ENCODE results near the gene HHIP.

Gene HHIP

DNA sequence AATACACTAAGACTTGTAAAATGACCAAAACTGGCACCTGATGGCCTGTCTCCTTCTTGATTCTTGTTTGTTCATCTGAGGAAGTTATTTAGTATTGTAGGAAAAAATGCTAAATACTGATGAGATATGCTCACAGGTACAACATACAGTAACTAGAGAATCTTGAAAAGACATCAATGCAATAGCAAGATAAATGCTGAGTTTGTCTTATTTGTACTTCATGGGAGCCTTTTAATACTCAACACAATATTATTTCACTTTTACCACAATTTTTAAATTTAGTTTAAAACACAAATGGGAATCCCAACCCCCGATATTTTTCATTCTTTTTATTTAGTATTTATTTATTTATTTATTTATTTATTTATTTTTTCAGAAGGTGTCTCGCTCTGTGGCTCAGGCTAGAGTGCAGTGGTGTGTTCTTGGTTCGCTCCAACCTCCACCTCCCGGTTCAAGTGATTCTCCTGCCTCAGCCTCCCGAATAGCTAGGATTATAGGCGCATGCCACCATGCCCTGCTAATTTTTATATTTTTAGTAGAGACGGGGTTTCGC, 12.1 kb downstream of the HHIP start:
- no peak for DNase-seq

DNA sequence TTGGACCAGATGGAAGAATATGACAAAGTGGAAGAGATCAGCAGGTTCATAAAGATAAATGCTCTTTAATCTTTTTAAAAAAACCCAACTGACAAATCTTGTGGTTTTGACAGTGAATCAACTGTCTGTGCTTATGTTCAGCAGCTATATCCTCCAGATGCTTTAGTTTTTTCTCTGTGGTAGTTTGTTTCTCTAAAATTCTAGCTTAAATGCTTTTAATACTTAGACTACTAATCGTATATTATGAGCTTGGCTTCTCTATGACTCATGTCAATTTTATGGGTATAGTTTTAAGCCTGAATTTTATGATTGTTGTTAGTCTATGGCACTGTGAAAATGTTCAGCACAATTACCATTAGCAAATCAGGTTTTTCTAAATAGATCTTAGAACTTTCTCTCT, 12.9 kb downstream of the HHIP start:
- DNase-seq, result no peak

DNA sequence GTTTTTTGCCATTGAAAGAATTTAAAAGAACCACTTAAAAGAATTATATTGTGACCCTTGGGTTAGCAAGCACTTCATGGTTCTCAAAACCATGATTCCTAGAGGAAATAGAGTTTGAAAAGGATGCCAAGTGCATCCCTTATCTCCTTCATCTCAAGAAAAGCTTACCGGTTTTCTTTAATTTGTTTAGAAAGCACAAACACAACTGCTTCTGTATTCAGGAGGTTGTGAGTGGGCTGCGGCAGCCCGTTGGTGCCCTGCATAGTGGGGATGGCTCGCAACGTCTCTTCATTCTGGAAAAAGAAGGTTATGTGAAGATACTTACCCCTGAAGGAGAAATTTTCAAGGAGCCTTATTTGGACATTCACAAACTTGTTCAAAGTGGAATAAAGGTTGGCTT, 13.5 kb downstream of the HHIP start:
- DNase-seq, result no peak

DNA sequence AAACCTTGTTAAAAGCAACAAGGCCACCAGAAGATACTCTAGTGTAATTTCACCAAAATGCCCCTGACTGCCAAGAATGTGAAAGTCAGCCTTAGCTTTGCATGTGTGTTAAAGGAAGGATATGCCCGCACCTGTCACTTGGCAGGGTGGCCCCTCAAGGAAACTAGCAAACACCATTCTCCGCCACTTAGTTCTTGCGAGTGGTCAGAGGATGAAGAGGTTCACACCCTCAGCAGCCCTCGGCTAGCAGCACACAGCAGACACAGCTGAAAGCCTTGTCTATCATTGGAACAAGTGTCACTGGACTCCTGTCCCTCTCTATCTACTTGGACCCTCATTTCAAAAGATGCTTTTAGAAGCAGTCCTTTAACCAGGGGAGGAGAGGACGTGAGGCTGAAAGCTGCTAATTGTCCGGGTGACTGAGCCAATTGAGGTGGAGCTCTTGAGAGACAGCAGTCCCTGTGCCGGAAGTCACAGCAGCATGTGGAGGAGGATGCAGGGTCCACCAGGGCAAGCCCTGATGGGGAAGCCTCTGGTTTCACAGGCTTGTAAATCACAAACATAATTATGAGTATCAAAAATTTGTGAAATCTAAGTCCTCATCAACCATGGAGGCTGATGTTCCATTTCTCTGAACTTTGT, 18.0 kb downstream of the HHIP start:
- DNase-seq, result no peak

DNA sequence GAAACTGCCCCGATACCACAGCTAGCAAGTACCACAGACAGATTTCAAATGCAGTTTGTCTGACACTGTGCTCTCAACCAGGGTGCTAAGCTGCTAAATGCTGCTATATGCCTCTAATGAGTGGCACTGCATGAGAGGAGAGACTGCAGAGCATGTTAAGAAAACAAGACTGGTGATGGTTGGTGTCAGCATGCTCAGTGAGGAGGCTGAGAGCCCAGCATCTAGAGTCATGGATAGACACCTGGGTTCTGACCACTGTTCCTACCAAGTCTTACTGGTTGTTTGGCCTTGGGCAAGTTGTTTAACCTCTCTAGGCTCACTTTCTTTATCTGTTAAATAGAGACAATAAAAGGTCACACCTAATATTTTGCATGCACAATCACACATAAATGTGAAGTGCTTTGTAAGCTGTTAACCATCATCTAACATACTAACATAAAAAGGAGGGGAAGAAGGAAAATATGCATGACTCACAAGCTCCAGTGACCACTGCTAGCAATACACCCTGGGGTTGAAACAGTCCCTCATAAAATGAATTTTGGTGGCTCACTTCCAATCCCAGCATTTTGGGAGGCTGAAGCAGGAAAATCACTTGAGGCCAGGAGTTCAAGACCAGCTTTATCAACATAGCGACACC, 20.7 kb downstream of the HHIP start:
- DNase-seq, result no peak

DNA sequence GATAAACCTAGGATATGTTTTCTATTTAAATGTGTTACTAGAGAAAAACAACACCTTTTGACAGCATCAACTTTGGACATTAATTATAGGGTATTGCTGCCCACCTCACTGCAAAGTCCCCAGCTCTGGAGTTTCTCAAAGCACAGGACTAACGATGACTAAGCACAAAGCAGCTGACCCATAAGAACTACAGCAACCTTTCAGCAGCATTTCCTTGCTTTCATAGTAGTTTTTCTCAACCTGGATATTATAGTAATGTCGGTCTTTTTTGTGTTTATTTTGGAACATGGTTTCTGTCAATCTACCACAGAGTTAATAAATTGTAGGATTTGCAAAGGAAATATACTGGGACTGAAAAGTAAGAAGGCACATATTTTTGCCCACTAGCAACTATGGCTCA, 21.5 kb downstream of the HHIP start:
- DNase-seq, result no peak

DNA sequence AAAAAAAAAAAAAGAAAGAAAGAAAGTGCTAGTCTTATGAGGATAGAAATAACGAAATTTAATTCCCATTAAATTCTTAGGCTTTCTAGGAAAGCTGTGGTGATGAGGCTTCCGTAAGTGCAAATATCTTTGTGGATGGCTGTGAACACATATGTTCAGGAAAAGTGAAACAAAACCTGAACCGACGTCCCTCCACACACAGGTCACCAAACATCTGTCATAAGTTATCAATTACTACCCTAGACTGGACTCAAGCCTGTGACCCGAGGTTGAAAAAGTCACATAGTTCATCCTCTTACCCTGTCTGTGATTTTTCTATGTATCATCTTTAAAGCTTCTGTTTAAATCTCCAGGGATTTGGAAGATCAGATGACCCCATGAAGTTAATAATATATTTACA, 24.8 kb downstream of the HHIP start:
- no peak for DNase-seq

DNA sequence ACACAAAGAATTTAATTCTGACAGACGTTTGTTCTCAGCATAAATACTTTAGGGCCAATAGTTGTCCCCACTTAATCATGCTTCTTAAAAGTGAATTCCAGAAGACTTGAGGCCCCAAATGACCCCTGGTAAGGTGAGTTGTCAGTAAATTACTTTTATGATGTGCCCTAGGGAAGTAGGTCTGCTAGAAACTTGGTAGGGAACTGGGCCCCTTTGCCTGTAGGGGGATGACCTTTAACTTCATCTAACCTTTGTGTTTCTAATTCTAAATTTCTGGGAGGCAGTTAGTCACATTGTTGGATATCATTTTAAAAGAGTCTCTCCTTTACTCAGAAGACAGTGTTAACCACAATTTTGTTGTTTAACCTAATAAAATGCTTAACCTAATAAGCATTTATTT, 28.8 kb downstream of the HHIP start:
- DNase-seq, result no peak

DNA sequence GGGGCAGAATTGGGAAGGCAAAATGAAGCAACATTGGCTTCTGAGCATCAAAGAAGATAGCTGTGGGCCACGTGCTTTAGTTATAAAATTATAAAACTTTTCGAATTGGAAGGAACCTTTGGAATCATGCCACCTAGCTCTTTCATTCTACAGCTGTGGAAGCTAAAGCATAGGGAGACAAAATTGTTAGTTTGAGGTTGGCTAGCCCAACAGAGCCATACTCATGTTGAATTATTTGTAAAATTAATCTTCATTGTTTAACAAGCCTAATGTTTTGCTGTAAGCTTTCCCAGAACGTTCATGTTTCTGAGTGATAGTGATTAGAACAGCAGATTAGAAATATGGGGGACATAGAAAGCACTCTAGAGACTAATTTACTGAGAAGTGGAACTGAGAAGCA, 35.9 kb downstream of the HHIP start:
- no peak for DNase-seq

DNA sequence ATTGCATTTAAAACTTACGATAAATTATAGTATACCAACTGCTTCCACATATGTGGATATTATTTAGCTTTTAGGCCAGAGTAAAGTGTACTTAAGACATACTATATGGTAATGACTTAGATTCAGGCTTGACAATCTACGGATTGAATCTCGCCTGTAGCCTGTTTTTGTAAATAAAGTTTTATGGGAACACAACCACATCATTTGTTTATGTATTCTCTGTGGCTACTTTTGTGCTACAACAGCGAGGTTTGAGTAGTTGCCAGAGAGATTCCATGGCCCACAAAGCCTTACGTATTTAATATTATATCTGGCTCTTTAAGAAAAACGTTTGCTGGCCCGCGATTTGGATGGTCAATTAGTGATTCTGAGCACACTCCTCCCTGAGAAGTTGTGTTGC, 37.6 kb downstream of the HHIP start:
- no peak for DNase-seq

DNA sequence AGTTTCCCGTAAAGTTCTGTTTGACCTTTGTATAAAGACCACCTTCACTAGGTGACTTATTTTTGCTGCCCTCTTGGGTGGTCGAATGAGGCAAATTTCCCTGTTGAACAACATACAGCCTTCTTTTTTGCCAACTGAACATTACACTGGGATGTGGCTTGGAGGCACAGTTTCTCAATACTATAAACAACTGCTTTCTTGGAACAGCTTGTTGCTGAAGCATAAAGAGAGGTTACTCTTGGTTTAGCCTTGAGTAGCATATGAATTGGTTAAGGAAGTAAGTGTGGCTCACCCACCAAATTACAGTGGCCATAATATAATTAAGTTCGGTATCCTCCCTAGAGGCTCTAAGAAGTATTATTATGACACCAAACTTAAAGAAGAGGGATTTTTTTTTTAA, 40.0 kb downstream of the HHIP start:
- no peak for DNase-seq

DNA sequence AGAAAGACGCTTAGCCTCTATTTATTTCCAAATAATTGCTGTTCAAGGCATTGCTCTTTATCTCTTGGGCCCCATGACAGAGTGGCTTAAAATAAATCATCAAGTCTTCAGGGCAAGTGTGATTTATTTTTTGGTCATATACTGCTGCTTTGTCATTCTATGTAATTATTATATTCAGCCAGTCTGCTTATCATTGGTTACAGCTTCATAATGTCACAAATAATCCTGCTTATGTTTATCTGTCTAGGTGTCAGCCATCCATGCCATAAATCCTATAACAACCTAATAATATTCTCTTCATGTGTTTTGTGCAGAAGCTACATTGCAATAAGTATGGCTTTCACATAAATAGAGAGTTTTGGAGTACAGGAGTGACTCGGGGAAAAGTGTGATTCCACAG, 41.0 kb downstream of the HHIP start:
- DNase-seq, result no peak

DNA sequence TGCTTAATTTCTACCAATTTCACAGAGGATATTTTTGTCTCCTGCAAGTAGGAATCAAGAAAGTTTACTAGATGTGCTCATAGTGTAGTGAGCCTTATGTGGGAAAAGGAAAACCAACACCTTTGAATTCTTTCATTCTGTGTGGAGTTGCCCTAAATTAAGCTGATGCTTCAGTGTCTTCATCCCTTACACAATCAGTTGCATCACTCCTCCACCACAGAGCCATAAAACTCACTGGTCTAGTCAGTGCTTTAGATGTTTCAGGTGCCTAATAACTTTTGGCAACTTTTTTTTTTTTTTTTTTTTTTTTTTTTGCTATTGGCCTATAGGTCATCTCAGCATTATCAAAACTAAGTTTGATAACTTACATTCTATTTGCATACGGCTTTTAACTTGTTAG, 41.5 kb downstream of the HHIP start:
- no peak for DNase-seq

DNA sequence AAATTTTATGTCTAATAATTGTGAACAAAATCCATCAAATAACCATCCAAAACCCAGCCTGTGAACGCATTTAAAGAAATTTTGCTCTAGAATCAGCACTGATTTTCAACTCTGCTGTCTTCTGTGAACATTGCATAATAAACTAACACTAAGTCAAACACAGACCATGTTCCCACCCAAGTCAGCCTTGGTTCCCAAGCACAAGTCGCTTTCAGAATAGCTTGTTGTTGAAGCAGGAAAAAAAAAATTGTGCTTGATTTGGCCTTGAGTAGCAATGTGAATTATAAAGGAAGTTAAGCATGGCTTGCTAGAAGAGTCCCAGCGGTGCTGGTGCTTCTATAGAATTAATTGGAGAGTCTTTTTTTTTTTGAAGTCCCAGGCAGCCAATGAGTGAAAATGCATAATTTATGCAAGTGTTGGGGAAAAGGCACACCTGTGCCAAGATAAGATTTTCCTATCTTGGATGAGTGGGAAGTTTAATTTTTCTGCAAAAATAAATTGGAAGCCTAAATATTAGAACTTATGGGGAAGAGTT, 42.1 kb downstream of the HHIP start:
- DNase-seq, result no peak

DNA sequence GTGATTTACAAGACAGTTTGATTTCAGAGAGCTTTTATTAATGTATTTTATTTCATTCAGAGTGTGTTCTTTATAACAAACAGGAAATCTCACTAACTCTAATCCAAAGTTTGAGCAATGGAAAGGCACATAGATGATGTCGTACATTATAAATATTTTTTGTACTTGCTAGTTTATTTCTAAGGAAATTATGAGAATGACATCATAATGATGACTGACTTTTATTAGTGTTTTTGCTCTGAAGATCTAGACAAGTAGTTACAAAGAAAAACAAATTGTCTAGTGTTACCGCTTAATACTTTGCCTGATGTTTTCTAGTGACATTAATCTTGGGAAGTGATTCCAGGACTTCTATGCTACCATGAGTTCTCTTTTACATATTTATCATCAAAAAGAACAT, 43.2 kb downstream of the HHIP start:
- no peak for DNase-seq

DNA sequence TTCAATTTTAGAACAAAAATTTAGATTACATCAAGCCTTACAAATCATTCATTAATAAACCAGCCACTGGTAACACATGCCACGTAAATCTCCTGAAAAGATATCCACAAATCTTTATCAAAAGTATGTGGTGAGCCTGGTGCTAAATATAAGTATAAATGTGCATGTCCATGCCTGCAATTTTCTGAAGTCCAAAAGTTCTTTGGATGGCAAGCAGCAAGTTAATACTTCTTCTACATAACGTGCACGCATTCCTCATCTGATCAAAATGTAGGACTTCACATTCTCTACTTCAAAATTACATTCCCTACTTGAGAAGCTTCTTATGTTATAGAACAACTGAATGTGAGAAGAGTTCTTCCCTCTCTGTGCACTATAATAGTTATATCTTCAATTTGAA, 49.8 kb downstream of the HHIP start:
- DNase-seq, result no peak

DNA sequence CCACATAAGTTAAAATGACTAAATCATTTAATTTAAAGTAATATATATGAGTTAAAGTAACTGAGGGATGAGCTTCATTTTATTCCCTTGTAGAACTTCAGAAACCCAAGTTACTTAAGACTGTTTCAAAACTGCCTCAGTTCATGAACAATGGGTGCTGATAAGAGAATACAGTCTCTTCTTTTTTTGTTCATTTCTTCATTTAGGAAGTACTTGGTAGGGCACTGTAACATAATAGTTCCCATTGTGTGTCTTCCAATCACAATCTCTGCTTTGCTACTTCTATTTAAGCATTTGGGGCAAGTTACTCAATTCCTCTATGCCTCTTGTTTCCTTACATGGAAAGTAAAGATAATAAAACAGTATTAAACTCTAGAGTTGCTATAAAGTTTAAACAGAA, 50.4 kb downstream of the HHIP start:
- no peak for DNase-seq

DNA sequence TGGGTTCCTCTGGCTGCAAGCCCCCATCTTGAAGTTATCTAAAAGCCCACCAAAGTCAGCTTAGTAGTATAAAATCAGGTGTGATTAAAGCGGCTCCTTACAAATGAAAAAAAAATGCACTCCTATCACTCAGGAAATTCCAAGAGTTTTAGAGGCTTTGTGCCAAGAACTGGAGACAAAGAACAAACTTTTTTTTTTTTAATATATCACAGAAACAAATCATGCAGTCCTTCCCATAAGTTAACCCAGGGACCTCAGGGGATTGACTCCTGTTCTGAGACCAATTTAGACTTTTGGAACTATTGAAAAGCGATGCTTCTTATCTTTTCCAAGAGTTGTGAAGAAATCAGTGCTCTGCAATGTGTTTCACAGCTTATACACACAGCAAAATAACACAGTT, 53.6 kb downstream of the HHIP start:
- no peak for DNase-seq

DNA sequence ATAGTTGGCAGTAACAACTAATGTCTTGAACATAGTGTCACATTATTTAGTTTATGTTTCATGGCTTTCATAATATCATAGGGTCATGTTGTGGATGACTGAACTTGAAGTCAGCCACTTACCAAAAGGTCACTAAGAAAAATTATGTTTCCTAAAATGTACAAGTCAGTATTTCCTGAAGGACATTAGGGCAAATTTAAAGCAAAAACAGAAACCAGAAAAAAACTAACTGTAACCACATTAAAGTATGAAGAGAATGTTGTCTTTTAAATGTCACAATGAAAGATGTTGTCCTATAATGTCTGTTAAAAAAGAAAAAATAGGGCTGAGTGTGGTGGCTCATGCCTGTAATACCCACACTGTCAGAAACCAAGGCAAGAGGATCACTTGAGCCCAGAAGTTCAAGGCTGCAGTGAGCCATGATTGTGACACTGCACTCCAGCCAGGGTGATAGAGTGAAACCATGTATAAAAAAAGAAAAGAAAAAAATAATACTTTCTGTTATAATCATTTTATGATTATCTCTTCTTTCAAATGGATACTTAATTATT, 55.8 kb downstream of the HHIP start:
- no peak for DNase-seq

DNA sequence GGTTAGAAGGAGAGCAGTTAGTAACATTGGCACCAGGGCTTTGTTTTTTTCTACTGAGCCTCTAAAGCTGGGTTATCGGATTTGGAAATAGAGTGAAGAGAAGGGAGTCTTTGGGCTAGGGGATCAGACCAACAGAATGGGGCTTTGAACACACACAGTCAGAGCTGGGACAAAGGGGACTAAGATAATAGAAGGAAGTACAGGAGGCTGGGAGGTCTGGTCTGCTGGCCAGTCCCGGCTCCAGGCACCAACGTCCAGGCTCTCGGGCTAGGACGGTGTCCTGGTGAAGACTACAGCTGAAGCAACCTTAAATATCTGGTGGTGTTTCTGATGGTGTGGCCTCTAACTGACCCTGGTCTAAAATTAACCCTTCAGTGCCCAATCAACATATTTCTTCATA, 57.5 kb downstream of the HHIP start:
- no peak for DNase-seq

DNA sequence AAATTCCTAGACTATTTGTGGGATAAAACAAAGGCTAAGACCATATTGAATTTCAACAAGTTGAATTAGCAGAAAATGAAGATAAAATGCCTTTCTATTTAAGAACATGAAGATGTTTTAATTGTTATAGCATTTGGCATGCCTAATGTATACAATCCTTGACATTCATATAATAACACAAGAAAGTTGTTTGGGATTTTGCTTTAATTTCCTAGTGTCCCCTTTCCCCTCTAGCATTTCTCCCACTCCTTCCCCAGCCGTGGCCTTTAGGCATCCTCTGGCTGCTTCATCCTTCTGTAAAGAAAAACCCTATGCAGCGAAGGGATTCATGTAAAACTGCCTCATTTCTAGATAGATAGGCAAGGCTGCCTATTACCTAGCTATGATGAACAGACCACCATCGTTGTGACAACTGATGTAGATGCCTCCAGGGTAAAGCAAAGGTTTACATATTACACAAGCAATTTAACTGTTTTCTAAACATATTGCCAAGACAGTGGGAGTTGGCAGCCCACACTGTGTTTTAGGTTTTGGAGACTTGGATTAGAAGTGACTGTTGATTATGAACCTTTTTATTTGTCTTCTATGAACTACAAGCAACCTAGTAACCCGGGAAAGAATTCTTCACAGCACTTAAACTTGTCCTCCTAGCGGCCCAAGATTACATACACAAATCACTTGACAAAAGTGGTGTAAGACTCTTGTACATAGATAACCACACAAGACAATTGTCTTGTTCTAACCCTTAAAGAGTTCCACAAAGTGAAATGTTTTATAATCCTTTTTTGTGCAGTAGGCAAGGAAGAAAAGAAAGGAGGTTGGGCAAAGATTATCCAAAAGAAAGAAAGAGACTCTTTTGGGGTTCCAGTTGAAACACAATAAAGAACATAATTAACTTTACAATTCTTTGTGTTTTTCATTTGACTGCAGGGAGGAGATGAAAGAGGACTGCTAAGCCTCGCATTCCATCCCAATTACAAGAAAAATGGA, 59.9 kb downstream of the HHIP start:
- DNase-seq, result no peak

DNA sequence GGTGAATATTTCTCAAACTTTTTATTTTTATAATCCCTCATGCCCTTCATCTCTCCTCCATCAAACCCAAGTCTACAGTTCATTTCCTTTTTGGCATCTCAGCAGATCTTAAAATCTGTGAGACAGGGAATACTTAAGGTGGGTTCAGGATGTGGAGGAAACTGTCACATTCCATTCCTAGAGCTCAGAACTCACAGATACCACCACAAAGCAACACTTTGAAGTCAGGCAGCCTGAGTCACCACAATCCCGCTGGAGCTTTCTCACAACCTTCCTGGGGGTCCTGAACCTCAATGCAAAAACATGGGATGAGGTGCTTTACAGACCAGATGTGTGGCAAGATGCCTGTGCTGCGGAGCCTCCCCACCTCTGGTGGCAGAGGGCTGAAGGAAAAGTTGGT, 63.2 kb downstream of the HHIP start:
- DNase-seq, result no peak

Measured in suppressor macrophage treated with lipopolysaccharide for 4 hours (primary cell).